ENCODE data around the gene ATAD3A.
"Not testable (repeated sequence)": the region's sequence is repeated elsewhere in the genome, so short reads cannot be mapped to it uniquely, and the experiment has no call there.

The ATAD3A gene

GRCh38 chr1:1490633-1491230, 21.2 kb upstream of the ATAD3A start:
- no peak for DNase-seq

DNA sequence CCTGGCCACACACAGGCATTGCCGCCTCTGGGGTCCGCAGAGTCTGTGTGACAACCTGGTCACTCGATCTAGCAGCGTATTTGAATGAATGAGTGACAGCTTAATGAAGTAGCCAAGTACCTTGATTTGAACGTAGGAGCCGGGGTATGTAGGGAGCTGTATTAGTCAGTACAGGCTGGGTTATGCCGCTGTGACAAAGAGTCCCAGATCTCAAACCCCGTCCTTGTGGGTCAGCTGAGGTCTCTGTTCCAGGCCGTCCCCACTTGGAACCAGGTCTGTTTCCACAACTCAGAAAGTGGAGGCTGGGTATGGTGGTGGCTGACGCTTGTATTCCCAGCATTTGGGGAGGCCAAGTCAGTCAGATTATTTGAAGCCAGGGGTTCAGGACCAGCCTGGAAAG, 20.4 kb upstream of the ATAD3A start:
- no peak for DNase-seq

DNA sequence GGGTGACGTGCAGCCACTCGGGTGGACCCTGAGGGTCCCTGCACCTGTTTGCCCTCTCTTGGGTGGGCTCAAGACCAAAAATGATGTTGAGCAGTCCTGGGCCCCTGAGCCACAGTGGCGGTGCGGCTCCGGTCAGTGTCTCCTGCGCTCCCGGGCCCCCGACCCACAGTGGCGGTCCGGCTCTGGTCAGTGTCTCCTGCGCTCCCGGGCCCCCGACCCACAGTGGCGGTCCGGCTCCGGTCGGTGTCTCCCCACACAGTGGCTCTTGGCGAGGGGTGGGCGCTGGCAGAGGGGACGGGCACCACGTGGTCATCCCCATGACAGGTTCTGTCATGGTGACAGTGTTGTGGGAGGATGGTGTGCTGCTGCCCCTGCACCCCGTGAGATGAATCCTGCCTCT, 17.7 kb upstream of the ATAD3A start:
- not testable (repeated sequence) for DNase-seq

- DNase-seq, result not testable (repeated sequence)
Measured at GRCh38 chr1:1495461-1495975, 16.4 kb upstream of the ATAD3A start.

DNA sequence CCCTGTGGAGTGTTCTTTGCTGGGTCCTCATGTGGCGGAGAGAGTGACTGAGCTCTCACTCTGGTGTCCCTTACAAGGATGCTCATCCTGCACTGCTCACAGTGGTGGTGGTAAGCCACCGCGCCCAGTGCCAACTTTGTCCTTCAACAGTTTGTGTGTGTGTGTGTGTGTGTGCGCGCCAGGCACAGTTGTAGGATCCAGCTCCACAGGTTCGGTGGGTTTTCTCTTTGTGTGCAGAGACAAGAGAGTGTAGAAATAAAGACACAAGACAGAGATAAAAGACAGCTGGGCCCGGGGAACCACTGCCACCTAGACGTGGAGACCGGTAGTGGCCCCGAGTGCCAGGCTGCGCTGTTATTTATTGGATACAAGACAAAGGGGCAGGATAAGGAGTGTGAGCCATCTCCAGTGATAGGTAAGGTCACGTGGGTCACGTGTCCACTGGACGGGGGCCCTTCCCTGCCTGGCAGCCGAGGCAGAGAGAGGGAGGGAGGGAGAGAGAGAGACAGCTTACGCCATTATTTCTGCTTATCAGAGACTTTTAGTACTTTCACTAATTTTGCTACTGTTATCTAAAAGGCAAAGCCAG, 7.1 kb upstream of the ATAD3A start:
- peak; percentile 36 for DNase-seq

GRCh38 chr1:1505366-1505798, 6.6 kb upstream of the ATAD3A start:
- DNase-seq, result peak; percentile 39

DNA sequence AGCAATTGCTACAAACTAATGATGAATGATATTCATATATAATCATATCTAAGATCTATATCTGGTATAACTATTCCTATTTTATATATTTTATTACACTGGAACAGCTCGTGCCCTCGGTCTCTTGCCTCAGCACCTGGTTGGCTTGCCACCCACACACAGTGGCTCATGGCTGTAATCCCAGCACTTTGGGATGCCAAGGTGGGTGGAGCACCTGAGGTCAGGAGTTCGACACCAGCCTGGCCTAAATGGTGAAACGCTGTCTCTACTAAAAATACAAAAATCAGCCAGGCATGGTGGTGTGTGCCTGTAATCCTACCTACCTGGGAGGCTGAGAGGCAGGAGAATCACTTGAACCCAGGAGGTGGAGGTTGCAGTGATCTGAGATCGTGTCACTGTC, 6.2 kb upstream of the ATAD3A start:
- not testable (repeated sequence) for DNase-seq

GRCh38 chr1:1507305-1507704, 4.7 kb upstream of the ATAD3A start:
- no peak for DNase-seq

DNA sequence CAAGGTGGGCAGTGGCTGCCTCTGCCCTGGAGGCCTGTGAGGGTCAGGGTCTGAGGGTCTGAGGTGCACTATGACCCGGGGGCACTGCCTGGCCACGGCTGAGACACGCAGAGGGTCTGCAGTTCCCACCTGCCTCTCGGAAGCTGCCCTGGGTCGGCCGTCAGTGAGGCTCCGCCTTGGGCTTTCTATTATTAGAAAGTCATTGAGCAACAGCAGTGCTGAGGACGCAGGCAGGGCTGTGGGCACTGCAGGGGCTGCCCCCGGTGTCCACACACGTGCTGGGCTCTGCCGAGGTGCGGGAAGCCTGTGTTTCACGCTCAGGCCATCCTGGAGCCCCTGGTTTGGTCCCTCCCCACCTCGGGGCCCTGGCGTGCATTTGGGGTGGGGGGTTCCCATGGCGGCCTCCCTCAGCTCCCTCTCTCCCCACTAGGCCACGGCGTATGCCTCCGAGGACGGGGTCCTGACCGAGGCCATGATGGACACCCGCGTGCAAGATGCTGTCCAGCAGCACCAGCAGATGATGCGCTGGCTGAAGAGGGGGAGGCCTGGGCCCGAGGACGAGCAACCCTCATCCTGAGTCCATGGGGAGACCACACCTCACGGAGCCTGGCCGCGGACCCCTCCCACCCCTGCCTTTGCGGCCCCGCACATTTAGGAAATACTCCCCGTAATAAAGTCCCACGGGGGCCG, 3.0 kb upstream of the ATAD3A start:
- DNase-seq, result not testable (repeated sequence)

DNA sequence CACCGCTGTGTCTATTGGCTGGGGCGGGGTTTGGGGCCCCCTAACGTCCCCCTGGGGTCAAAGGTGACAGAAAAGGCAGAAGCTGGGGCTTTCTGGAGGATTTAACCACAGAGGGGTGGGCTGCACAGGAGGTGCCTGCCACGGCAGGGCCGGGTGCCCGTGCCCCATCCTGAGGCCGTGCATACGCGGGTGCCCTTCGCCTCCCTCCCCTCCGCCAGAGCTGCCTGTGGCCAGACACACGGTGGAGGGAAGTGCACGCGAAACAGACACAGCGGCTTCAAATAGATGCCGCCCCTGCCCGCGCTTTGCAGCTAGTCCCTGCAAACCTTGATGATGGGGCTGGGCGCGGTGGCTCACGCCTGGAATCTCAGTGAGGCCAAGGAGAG, 2.5 kb upstream of the ATAD3A start:
- not testable (repeated sequence) for DNase-seq

DNA sequence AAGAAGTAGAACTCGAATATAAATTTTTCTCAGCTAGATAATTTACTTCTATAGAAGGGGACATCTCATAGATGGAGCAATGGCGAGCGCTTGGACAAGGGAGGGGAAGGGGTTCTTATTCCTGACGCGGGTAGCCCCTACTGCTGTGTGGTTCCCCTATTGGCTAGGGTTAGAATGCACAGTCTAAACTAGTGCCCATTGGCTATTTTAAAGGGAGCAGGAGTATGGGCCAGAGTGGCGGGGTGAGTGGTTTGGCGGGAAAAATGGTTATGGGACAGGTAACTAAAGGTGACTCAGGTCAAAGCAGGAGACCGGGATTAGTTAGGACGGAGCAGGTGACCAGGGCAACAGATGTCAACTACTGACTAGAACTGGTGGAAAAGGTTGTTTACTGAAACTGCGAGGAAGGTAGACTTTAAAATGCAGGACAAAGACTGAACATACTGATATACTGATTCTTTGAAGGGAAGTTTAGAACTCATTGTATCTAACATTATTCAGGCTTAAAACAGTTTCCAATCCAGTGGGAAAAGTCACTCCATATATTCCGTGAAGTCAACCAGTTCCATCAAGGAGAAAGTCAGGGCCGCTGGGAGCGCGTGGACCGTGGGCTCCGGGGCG, 940 bp upstream of the ATAD3A start:
- DNase-seq, result no peak

DNA sequence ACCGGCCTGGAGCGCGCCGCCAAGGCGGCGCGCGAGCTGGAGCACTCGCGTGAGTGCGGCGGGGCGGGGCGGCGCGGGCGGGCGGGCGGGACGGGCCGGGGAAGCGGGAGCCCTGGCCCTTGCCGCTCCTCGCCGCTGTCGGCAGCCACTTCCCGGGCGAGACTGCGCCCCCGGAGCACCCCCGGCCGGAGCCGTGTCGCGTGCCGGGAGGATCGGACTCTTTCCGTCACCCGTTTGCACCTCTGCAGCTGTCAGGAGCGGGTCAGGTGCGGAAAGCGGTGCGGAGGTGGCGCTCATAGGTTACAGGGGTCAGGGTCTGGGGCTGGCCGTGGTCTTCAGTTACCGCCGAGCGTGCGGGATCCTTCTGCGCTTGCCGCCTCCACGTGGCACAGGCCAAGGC, 463 bp downstream of the ATAD3A start:
- DNase-seq, result not testable (repeated sequence)

GRCh38 chr1:1513675-1514074, 1.7 kb downstream of the ATAD3A start:
- not testable (repeated sequence) for DNase-seq

- DNase-seq, result peak; percentile 32
Measured at GRCh38 chr1:1514376-1514775, 2.4 kb downstream of the ATAD3A start.

- not testable (repeated sequence) for DNase-seq
Measured at GRCh38 chr1:1516923-1517322, 5.0 kb downstream of the ATAD3A start.

GRCh38 chr1:1517973-1518620, 6.1 kb downstream of the ATAD3A start:
- DNase-seq, result no peak

DNA sequence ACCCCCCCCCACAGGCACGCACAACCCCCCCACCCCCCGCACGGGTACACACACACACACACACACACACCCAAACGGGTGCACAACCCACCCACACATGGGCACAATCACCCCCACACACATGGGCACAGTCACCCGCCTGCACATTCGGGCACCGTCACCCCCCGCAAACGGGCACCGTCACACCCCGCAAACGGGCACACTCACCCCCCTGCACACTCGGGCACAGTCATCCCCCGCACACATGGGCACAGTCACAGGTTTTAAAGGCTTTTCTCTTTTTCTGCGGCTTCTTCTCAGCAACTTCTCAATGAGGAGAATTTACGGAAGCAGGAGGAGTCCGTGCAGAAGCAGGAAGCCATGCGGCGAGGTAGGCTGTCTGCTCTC, 6.7 kb downstream of the ATAD3A start:
- DNase-seq, result not testable (repeated sequence)

- not testable (repeated sequence) for DNase-seq
Measured at GRCh38 chr1:1519805-1520505, 8.0 kb downstream of the ATAD3A start.

GRCh38 chr1:1521331-1521730, 9.4 kb downstream of the ATAD3A start:
- no peak for DNase-seq

GRCh38 chr1:1522536-1522935, 10.6 kb downstream of the ATAD3A start:
- not testable (repeated sequence) for DNase-seq

- DNase-seq, result not testable (repeated sequence)
Measured at GRCh38 chr1:1523226-1523625, 11.3 kb downstream of the ATAD3A start.

DNA sequence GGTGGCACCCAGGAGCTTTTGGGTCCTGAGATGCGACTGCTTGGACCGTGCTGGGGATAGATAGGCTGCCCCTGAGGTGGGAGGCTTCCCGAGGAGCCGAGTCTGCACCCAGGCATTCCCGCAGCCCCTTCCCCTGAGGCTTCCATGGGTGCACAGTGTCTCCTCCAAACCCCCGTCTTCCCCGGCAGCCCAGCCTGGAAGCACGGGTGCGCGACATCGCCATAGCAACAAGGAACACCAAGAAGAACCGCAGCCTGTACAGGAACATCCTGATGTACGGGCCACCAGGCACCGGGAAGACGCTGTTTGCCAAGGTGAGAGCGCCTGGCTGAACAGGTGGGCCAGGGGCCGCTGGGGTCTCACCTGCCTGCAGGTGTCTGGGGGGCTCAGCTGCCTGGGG, 11.7 kb downstream of the ATAD3A start:
- DNase-seq, result not testable (repeated sequence)

Data from GF-D8 (cell line).